ENCODE data around the gene USP10. TPM values are rescaled to one million over a fixed set of nuclear protein-coding genes. Genes with fewer than 3 reads are reported as not detected.

Gene USP10
- total RNA-seq, 1 donor from 2014 or later = 100 TPM

DNA sequence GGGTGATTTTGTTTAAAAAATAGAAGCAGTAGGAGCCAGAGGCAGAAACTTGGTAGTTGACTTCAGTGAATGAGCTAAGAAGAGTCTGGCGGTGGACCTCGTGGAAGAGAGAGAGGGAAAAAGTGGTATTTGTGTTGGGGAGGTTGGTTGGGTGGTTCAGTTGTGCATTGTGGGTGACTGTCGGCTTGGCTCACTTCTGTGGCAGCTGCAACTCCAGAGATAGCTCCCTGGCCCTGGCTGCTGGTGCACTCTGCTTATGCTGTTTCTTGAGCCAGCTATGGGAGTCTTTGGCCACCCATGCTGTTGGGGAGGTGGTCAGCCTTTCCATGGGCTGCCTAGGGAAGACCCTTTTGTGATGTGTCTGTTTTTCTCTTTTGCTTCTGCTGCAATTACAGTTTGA, 69.6 kb downstream of the USP10 start:
- peaks cover 6% of the 10 kb centered on the region for H3K27me3 Mint-ChIP-seq (ENCODE audit: unreplicated experiment)
- H3K36me3 Mint-ChIP-seq (ENCODE audit: unreplicated experiment) = peaks cover 15% of the 10 kb centered on the region
- H3K4me3 Mint-ChIP-seq (ENCODE audit: unreplicated experiment) = no peak overlapping the region
- DNase-seq = no peak
- H3K4me1 Mint-ChIP-seq (ENCODE audit: low read depth, unreplicated experiment) = peaks cover 12% of the 10 kb centered on the region
- peaks cover 4% of the 10 kb centered on the region for H3K9me3 Mint-ChIP-seq (ENCODE audit: unreplicated experiment)
- no peak overlapping the region for H3K27ac Mint-ChIP-seq (ENCODE audit: unreplicated experiment)
- TF ChIP-seq, protein P1, sequence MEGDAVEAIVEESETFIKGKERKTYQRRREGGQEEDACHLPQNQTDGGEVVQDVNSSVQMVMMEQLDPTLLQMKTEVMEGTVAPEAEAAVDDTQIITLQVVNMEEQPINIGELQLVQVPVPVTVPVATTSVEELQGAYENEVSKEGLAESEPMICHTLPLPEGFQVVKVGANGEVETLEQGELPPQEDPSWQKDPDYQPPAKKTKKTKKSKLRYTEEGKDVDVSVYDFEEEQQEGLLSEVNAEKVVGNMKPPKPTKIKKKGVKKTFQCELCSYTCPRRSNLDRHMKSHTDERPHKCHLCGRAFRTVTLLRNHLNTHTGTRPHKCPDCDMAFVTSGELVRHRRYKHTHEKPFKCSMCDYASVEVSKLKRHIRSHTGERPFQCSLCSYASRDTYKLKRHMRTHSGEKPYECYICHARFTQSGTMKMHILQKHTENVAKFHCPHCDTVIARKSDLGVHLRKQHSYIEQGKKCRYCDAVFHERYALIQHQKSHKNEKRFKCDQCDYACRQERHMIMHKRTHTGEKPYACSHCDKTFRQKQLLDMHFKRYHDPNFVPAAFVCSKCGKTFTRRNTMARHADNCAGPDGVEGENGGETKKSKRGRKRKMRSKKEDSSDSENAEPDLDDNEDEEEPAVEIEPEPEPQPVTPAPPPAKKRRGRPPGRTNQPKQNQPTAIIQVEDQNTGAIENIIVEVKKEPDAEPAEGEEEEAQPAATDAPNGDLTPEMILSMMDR (IDR thresholded peaks at IDR 0.05; ENCODE audit: partially characterized antibody, unreplicated experiment) = no peak

DNA sequence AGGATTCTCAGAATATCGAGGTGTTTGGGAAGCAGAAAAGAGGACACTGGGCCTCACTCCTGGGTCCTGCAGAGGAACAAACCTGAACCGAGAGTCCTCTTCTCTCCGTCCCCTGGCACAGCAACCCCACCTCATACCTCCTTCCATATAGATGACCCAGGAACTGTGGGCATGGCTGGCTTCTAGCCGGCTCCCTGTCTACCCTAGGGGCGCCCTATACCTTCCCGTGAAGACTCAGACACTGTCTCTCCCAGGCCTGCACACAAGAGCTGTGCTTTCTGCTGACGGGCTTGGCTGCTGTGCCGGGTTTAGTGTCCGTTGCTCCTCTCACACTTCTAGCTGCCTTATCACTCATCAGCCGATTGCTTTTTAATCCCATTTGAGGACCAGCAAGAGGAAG, 73.5 kb downstream of the USP10 start:
- Mint-ChIP-seq H3K36me3 (ENCODE audit: unreplicated experiment) (peaks cover 10% of the 10 kb centered on the region), H3K27ac (ENCODE audit: unreplicated experiment) (no peak overlapping the region), H3K4me1 (ENCODE audit: low read depth, unreplicated experiment) (no peaks in the 10 kb centered on the region), H3K27me3 (ENCODE audit: unreplicated experiment) (peaks cover 4% of the 10 kb centered on the region), H3K4me3 (ENCODE audit: unreplicated experiment) (no peak overlapping the region), H3K9me3 (ENCODE audit: unreplicated experiment) (peaks cover 6% of the 10 kb centered on the region)
- no peak for DNase-seq
- TF ChIP-seq, protein P1 (IDR thresholded peaks at IDR 0.05; ENCODE audit: partially characterized antibody, unreplicated experiment) = no peak

DNA sequence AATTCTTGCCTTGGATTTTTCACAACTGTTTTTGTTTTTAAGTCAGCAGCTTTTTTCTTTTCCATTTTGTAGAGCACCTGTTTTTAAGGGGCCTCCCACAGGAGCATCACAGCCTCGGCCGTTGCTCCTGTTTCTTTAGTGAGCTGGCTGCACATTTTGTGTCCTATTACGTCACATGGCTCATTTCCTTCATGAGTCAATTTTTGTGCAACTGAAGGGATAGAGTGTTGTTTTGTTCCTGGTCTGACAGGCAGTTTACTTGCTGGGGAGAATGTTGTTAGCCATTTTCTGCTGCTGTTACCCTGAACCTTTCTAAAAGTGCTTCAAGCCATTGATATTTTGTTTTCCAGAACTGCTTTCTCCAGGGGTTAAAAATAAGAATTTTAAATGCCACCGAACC, 75.0 kb downstream of the USP10 start:
- Mint-ChIP-seq H3K4me1 (ENCODE audit: low read depth, unreplicated experiment) (no peaks in the 10 kb centered on the region), H3K36me3 (ENCODE audit: unreplicated experiment) (no peaks in the 10 kb centered on the region), H3K9me3 (ENCODE audit: unreplicated experiment) (peaks cover 6% of the 10 kb centered on the region), H3K4me3 (ENCODE audit: unreplicated experiment) (no peak overlapping the region), H3K27ac (ENCODE audit: unreplicated experiment) (no peak overlapping the region), H3K27me3 (ENCODE audit: unreplicated experiment) (peaks cover 4% of the 10 kb centered on the region)
- TF ChIP-seq, protein P1 (IDR thresholded peaks at IDR 0.05; ENCODE audit: partially characterized antibody, unreplicated experiment) = no peak
- DNase-seq = no peak

DNA sequence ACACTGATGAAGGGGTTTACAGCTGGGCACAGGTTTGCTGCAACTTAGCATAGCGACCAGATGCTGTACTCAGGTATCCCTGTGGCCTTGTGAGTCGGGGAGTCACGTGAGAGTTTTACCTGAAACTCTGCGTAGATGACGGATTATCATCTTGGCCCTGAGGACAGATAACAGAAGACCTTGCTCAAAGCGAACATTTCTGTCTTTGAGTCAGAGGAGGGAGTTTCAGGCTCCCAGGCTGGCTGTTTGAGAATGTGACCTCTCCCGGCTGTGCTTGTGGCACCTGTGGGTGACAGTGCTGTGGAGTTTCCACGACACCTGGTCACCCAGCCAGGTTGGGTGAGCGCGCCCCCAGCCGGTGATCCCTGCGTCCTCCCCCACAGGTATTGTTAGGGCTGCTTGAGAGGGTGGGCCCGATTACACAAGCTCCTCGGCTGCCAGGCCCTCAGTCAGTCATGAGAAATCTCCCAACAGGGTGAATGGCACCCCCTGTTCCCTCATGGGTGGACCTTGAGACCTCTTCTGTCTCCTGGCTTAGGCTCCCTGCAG, 75.5 kb downstream of the USP10 start:
- Mint-ChIP-seq H3K36me3 (ENCODE audit: unreplicated experiment) (no peaks in the 10 kb centered on the region), H3K4me1 (ENCODE audit: low read depth, unreplicated experiment) (no peaks in the 10 kb centered on the region), H3K27me3 (ENCODE audit: unreplicated experiment) (peaks cover 4% of the 10 kb centered on the region), H3K4me3 (ENCODE audit: unreplicated experiment) (no peak overlapping the region), H3K9me3 (ENCODE audit: unreplicated experiment) (peaks cover 6% of the 10 kb centered on the region), H3K27ac (ENCODE audit: unreplicated experiment) (no peak overlapping the region)
- DNase-seq = no peak
- TF ChIP-seq, protein P1 (IDR thresholded peaks at IDR 0.05; ENCODE audit: partially characterized antibody, unreplicated experiment) = no peak

- no peak overlapping the region for H3K4me3 Mint-ChIP-seq (ENCODE audit: unreplicated experiment)
- no peak for DNase-seq
- TF ChIP-seq, protein P1 (IDR thresholded peaks at IDR 0.05; ENCODE audit: partially characterized antibody, unreplicated experiment) = no peak
- no peaks in the 10 kb centered on the region for H3K36me3 Mint-ChIP-seq (ENCODE audit: unreplicated experiment)
- no peaks in the 10 kb centered on the region for H3K4me1 Mint-ChIP-seq (ENCODE audit: low read depth, unreplicated experiment)
- H3K9me3 Mint-ChIP-seq (ENCODE audit: unreplicated experiment) = peaks cover 6% of the 10 kb centered on the region
- peaks cover 3% of the 10 kb centered on the region for H3K27me3 Mint-ChIP-seq (ENCODE audit: unreplicated experiment)
- H3K27ac Mint-ChIP-seq (ENCODE audit: unreplicated experiment) = no peak overlapping the region
Observed at GRCh38 chr16:84777435-84777834, 77.6 kb downstream of the USP10 start.

All from glutamatergic neuron (in vitro differentiated cells).